NB4 (cell line): ENCODE measurements around the gene SPTLC3.

Experiments used
- DNase-seq: peaks from one replicate; pipeline ENCODE4 v3.0.0; 2010; ENCODE audit warnings: low read depth
- H3K4me3 ChIP-seq: one replicate; pipeline ENCODE4 v1.5.1; 2011; ENCODE audit warnings: mild to moderate bottlenecking, low read depth, low read length, moderate library complexity
- CTCF ChIP-seq: IDR thresholded peaks from one replicate; pipeline ENCODE4 v1.5.1; 2012; ENCODE audit warnings: low read depth, low read length
- MYC ChIP-seq: IDR thresholded peaks from 2 replicates; pipeline ENCODE4 v1.6.1; 2011; ENCODE audit warnings: low read depth, low read length
- POLR2A ChIP-seq: IDR thresholded peaks from 2 replicates; pipeline ENCODE4 v1.6.1; 2011; ENCODE audit warnings: mild to moderate bottlenecking; ENCODE audit not compliant: insufficient read length; ENCODE audit errors: extremely low read depth
- TF ChIP-seq, protein P1 (sequence below): IDR thresholded peaks from 2 replicates; pipeline ENCODE4 v1.6.1; 2011; ENCODE audit warnings: low read depth, low read length

Gene SPTLC3

DNA sequence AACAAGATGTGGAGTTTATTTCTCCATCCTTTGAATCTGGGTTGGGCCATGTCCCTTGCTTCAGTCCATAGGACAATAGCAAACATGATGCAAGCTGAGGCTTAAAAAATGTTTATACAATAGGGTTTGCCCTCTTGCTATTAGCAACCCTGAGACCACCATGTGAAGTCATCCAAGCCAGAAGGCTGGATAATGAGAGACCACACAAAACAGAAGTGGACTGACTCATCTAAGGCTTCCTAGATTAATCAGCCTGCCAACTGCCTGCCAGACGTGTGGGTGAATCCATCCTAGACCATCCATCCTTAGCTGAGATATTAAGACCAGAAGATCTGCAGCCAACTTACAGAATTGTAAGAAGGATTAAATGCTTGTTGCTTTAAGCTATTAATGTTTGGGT, 174.2 kb downstream of the SPTLC3 start:
- TF ChIP-seq, protein P1, sequence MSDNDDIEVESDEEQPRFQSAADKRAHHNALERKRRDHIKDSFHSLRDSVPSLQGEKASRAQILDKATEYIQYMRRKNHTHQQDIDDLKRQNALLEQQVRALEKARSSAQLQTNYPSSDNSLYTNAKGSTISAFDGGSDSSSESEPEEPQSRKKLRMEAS, result no peak
- no peak for TF ChIP-seq CTCF
- no peak for TF ChIP-seq MYC
- TF ChIP-seq POLR2A, result no peak
- no peak for DNase-seq
- no peak overlapping the region for H3K4me3 ChIP-seq

GRCh38 chr20:13186043-13186774, 177.4 kb downstream of the SPTLC3 start:
- H3K4me3 ChIP-seq, result no peak overlapping the region
- DNase-seq, result no peak
- TF ChIP-seq POLR2A (no peak), CTCF (no peak), MYC (no peak)
- TF ChIP-seq, protein P1, result no peak

DNA sequence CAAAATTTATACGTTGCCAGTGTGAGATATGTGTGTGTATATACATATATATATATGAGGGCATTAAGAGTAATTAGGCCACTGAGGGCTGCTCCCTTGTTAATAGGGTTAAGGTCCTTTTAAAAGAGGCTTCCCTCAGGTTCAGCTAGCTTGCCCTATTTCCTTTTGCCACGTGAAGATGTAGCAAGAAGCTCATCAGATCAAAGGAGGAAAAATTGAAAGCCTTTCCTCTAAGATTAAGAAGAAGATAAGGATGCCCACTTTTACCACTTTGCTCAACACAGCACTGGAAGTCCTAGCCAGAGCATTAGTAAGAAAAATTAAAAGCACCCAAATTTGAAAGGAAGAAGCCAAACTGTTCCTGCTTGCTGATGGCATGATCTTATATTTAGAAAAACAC, 179.1 kb downstream of the SPTLC3 start:
- DNase-seq, result no peak

DNA sequence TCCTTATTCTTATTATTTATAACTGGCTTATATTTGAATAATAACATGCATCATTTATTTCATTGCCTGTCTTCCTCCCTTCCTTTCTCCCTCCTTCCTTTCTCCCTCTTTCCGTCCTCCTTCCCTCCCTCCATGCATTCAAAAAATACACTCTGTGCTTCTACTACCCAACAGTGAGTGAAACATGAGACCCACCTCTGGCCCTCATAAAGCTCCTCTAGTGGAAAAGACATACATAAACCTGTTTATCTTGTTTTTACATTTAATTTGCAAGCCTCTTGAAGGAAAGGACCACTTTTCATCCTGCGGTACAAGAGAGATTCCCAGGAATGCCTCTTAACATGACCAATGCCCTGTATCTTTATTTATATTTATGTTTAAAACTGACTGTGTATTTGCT, 190.5 kb downstream of the SPTLC3 start:
- DNase-seq, result no peak
- H3K4me3 ChIP-seq, result no peak overlapping the region
- TF ChIP-seq, protein P1, result no peak
- TF ChIP-seq POLR2A (no peak), CTCF (no peak), MYC (no peak)

More for the DNA sequence above, 179.1 kb downstream of the SPTLC3 start:
- no peak overlapping the region for H3K4me3 ChIP-seq
- TF ChIP-seq POLR2A, result no peak
- no peak for TF ChIP-seq MYC
- TF ChIP-seq CTCF, result no peak
- TF ChIP-seq, protein P1, result no peak

DNA sequence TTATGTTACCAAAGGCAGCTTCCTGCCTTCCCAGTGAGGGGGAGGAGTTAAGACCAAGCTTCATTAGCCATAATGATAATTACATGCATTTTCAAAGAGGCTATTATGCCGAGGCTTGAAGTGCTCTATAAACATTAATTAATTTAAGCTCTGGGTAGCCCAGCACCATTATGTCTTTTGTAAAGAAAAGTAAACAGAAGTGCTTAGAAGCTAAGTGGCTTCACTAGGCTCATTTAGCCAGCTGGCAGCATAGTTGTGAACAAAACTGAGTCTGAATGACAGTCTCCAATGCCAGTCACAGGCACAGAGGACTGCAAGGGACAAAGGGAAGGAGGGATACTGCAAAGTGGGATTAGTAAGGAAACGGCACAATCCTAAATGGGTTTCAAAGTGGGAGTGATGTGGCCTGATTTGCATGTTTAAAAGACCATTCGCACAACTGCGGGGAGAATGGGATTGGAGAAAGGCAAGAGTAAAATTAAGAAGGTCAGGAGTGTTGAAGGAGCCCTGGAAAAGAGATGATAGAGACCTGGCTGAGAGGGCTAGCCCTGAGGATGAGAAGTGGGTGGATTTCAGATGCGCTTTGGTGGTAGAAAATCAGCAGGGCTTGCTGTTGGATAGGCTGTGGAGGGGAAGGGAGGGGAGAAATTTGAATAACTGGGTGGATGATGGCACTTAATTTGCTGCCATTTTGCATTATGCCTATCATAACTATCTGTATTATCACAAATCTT, 192.2 kb downstream of the SPTLC3 start:
- no peak overlapping the region for H3K4me3 ChIP-seq
- DNase-seq, result no peak
- no peak for TF ChIP-seq MYC
- TF ChIP-seq POLR2A, result no peak
- TF ChIP-seq, protein P1, result no peak
- TF ChIP-seq CTCF, result no peak
